ENCODE measurements around the gene ZSWIM5. TPM values are rescaled to one million over a fixed set of nuclear protein-coding genes. Genes with fewer than 3 reads are reported as not detected.
"Not testable (repeated sequence)": the region's sequence is repeated elsewhere in the genome, so short reads cannot be mapped to it uniquely, and the experiment has no call there.

ZSWIM5 gene
- total RNA-seq, 1 donor = 1.5 TPM

DNA sequence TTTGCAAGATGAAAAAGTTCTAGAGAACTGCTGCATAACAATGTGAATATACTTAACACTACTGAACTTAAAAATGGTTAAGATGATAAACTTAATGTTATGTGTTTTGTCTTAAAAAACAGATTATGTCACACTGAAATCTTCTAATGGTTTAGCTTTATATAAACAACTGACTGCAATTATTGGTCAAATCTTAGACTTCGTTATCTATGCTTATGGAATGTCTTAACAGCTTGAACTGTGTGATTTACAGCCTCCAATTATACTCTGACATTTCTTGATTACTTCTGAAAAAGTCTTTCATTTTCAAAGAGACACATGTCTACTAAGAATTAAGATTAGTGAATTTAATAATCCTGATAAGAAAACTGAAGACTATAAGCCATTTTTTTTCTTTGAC lies 71.1 kb downstream of the ZSWIM5 start:
- H3K4me3 ChIP-seq (ENCODE audit: low read length) = no peak overlapping the region

DNA sequence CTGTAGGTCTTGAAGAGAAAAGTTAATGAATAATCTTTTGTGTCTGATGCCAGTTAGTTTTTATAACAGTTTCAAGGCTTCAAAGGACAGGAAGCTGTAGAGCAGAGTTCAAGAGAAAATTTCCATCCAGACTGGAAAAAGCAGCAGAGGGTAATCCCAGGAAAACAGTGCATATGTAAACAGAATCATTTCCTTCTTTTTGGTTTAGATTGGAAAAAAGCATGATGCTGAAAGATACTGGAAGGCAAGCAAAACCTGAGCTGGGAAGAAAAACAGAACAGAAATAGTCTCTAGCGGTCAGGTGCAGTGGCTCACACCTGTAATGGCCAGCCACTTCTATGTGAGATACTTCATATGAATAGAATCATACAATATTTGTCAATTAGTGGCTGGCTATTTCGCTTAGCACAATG lies 71.9 kb downstream of the ZSWIM5 start:
- Histone ChIP-seq H3K4me1 (ENCODE audit: insufficient read depth, low read length) (no peaks in the 10 kb centered on the region), H3K9me3 (ENCODE audit: low read depth, low read length) (no peaks in the 10 kb centered on the region), H3K4me3 (ENCODE audit: low read length) (no peak overlapping the region), H3K27me3 (ENCODE audit: insufficient read depth, low read length) (no peaks in the 10 kb centered on the region)

More for the DNA sequence above, 71.1 kb downstream of the ZSWIM5 start:
- no peaks in the 10 kb centered on the region for H3K4me1 ChIP-seq (ENCODE audit: insufficient read depth, low read length)
- no peaks in the 10 kb centered on the region for H3K9me3 ChIP-seq (ENCODE audit: low read depth, low read length)
- no peaks in the 10 kb centered on the region for H3K27me3 ChIP-seq (ENCODE audit: insufficient read depth, low read length)

DNA sequence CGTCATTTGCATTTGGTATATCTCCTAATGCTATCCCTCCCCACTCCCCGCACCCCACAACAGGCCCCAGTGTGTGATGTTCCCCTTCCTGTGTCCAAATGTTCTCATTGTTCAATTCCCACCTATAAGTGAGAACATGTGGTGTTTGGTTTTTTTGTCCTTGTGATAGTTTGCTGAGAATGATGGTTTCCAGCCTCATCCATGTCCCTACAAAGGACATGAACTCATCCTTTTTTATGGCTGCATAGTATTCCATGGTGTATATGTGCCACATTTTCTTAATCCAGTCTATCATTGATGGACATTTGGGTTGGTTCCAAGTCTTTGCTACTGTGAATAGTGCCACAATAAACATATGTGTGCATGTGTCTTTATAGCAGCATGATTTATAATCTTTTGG lies 73.7 kb downstream of the ZSWIM5 start:
- H3K4me3 ChIP-seq (ENCODE audit: low read length); H3K27me3 ChIP-seq (ENCODE audit: insufficient read depth, low read length); H3K4me1 ChIP-seq (ENCODE audit: insufficient read depth, low read length); H3K9me3 ChIP-seq (ENCODE audit: low read depth, low read length): not testable (repeated sequence)

DNA sequence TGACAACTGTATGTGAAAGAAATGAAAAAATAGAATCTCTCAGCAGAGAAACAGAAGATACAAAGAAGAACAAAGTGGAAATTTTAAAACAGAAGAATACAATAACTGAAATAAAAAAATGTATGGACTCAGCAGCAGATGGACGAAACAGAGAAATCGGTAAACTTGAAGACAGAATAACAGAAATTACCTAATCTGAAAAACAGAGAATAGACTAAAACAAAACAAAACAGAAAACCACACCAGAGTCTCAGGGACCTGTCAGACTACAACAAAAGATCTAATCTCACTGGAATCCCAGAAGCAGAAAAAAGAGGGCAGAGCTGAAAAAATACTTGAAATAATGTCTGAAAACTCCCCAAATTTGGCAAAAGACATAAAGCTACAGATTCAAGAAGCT lies 83.0 kb downstream of the ZSWIM5 start:
- no peaks in the 10 kb centered on the region for H3K9me3 ChIP-seq (ENCODE audit: low read depth, low read length)
- H3K4me3 ChIP-seq (ENCODE audit: low read length) = no peak overlapping the region
- no peaks in the 10 kb centered on the region for H3K27me3 ChIP-seq (ENCODE audit: insufficient read depth, low read length)
- H3K4me1 ChIP-seq (ENCODE audit: insufficient read depth, low read length) = peaks cover 4% of the 10 kb centered on the region

DNA sequence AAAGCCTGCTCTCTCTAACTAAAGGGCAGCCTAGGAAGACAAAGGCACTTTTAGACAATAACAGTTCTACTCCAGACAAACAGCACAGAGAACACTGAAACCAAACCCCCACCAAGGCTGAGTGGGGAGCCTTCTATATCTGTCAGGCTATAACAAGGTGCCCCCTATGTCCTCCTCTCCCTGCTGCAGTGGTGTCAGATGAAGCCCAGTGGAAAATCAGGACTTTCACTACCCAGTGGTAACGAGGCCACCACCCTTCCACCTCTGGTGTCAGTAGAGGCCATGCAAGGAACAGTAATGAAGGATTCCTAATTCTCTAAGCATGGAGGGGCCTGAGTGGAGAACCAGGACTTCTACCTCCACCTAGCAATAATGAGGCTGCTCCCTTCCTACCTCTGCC lies 83.7 kb downstream of the ZSWIM5 start:
- Histone ChIP-seq H3K27me3 (ENCODE audit: insufficient read depth, low read length) (no peaks in the 10 kb centered on the region), H3K4me3 (ENCODE audit: low read length) (no peak overlapping the region), H3K9me3 (ENCODE audit: low read depth, low read length) (no peaks in the 10 kb centered on the region), H3K4me1 (ENCODE audit: insufficient read depth, low read length) (peaks cover 4% of the 10 kb centered on the region)

DNA sequence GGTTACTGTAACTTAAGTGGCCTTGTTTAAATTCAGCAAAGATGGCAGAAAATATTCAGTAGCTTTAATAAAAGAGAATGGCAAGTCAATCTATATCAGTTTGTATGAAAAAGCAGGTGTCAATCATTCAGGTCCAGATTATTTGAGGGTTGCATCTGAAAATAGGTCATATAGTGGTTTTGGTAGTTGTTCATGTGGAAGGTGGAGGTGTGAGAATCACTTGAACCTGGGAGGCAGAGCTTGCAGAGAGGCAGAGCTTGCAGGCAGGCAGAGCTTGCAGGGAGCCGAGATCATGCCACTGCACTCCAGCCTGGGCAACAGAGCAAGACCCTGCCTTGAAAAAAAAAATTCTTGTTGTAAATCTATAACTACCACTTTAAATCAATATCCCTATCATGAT lies 88.6 kb downstream of the ZSWIM5 start:
- peaks cover 3% of the 10 kb centered on the region for H3K4me1 ChIP-seq (ENCODE audit: insufficient read depth, low read length)
- no peak overlapping the region for H3K4me3 ChIP-seq (ENCODE audit: low read length)
- H3K9me3 ChIP-seq (ENCODE audit: low read depth, low read length) = no peaks in the 10 kb centered on the region
- H3K27me3 ChIP-seq (ENCODE audit: insufficient read depth, low read length) = no peaks in the 10 kb centered on the region

DNA sequence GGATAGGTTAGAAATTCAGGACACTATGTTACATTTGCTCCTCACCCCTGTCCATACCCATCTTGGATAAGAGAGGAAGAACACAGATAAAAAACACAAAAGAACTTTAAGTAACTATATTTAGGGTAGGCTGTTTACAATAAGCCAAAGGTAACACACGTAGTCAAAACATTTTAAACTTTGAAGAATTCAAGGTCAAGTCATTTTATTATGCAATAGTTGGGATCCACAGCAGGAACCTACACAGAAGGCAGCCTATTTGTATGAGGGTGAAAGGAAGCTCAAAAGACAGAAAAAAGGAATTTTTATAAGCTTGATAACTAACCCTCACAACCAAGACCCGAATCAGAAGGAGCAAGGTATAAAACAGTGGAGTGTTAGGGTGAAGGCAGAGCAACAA lies 89.6 kb downstream of the ZSWIM5 start:
- no peaks in the 10 kb centered on the region for H3K27me3 ChIP-seq (ENCODE audit: insufficient read depth, low read length)
- H3K4me1 ChIP-seq (ENCODE audit: insufficient read depth, low read length) = no peaks in the 10 kb centered on the region
- no peak overlapping the region for H3K4me3 ChIP-seq (ENCODE audit: low read length)
- H3K9me3 ChIP-seq (ENCODE audit: low read depth, low read length) = no peaks in the 10 kb centered on the region

DNA sequence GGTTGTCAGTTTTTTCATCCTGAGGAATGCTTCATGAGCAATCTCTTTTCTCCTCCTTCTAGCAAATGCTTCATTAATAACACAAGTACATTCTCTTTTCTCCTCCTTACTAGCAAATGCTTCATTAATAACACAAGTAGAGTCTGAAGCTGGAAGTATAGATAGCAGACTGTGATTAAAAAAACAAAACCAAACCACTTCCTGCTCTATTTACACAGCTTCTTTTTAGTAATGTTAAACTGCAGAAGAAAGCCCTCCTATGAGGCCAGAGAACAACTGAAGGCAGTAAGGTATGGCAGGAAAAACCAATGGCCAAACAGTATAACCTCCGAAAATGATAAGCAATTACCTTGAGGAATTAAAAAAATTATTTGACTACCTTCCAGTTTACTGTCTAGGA lies 90.1 kb downstream of the ZSWIM5 start:
- H3K9me3 ChIP-seq (ENCODE audit: low read depth, low read length) = no peaks in the 10 kb centered on the region
- no peak overlapping the region for H3K4me3 ChIP-seq (ENCODE audit: low read length)
- H3K4me1 ChIP-seq (ENCODE audit: insufficient read depth, low read length) = no peaks in the 10 kb centered on the region
- no peaks in the 10 kb centered on the region for H3K27me3 ChIP-seq (ENCODE audit: insufficient read depth, low read length)

DNA sequence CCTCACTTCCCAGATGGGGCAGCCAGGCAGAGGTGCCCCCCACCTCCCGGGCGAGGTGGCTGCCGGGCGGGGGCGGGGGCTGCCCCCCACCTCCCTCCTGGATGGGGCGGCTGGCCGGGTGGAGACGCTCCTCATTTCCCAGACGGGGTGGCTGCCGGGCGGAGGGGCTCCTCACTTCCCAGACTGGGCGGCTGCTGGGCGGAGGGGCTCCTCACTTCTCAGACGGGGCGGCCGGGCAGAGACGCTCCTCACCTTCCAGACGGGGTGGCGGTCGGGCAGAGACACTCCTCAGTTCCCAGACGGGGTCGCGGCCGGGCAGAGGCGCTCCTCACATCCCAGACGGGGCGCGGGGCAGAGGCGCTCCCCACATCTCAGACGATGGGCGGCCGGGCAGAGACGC lies 91.2 kb downstream of the ZSWIM5 start:
- not testable (repeated sequence) for H3K27me3 ChIP-seq (ENCODE audit: insufficient read depth, low read length); H3K4me1 ChIP-seq (ENCODE audit: insufficient read depth, low read length); H3K9me3 ChIP-seq (ENCODE audit: low read depth, low read length); H3K4me3 ChIP-seq (ENCODE audit: low read length)

DNA sequence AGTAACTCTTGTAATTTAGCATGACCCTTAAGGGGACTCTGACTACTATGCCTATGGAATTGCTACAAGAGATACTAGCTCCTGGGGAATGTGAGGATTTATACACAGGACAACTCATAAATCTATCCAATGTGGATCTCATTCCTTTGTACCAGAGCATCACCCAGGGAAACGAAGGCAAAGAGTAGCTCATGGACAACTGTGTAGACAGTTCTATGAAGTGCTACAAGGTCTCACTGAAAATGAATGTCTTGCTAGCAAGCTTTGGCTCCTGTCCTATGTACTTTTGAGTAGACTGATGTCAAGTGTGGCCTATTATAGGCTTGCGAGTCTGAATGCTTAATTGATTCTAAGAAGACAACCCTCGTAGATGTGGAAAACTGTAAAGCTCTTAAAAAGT lies 93.7 kb downstream of the ZSWIM5 start:
- H3K4me3 ChIP-seq (ENCODE audit: low read length) = no peak overlapping the region
- no peaks in the 10 kb centered on the region for H3K4me1 ChIP-seq (ENCODE audit: insufficient read depth, low read length)
- H3K27me3 ChIP-seq (ENCODE audit: insufficient read depth, low read length) = no peaks in the 10 kb centered on the region
- no peaks in the 10 kb centered on the region for H3K9me3 ChIP-seq (ENCODE audit: low read depth, low read length)

DNA sequence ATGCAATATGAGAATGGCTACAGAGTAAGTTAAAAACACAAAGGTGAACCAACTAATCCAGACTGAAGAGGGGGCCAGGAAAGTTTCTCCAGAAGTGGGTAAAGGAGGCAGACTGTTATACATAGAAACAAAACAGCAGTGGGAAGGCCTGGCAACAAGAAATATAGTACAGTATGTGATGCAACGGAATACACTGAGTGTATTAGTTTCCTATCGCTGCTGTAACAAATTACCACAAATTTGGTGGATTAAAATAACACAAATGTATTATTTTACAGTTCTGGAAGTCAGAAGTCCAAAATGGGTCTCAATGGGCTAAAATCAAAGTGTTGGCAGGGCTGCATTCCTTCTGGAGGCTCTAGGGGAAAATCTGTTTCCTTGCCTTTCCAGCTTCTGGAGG lies 95.2 kb downstream of the ZSWIM5 start:
- Histone ChIP-seq H3K27me3 (ENCODE audit: insufficient read depth, low read length) (no peaks in the 10 kb centered on the region), H3K9me3 (ENCODE audit: low read depth, low read length) (no peaks in the 10 kb centered on the region), H3K4me1 (ENCODE audit: insufficient read depth, low read length) (no peaks in the 10 kb centered on the region), H3K4me3 (ENCODE audit: low read length) (no peak overlapping the region)

DNA sequence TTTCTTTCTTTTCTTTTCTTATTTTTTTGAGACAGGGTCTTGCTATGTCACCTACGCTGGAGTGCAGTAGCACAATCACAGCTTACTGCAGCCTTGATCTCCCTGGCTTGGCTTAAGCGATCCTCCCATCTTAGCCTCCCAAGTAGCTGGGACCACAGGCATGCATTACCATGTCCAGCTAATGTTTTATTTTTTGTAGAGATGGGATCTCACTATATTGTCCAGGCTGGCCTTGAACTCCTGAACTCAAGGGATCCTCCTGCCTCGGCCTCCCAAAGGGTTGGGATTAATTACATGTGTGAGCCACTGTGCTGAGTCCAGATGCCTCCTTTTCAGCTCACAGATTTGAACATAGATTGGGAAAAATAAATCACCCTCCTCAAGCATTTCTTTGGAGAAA lies 98.6 kb downstream of the ZSWIM5 start:
- H3K4me3 ChIP-seq (ENCODE audit: low read length) = no peak overlapping the region

DNA sequence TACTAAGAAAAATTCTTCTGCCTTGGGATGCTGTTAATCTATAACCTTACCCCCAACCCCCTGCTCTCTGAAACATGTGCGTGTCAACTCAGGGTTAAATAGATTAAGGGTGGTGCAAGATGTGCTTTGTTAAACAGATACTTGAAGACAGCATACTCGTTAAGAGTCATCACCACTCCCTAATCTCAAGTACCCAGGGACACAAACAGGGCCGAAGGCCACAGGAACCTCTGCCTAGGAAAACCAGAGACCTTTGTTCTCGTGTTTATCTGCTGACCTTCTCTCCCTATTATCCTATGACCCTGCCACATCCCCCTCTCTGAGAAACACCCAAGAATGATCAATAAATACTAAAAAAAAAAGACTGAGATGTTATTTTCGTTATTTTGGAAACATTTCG lies 99.5 kb downstream of the ZSWIM5 start:
- H3K4me1 ChIP-seq (ENCODE audit: insufficient read depth, low read length); H3K27me3 ChIP-seq (ENCODE audit: insufficient read depth, low read length); H3K4me3 ChIP-seq (ENCODE audit: low read length); H3K9me3 ChIP-seq (ENCODE audit: low read depth, low read length): not testable (repeated sequence)

More for the DNA sequence above, 98.6 kb downstream of the ZSWIM5 start:
- Histone ChIP-seq H3K4me1 (ENCODE audit: insufficient read depth, low read length) (no peaks in the 10 kb centered on the region), H3K27me3 (ENCODE audit: insufficient read depth, low read length) (no peaks in the 10 kb centered on the region), H3K9me3 (ENCODE audit: low read depth, low read length) (no peaks in the 10 kb centered on the region)

DNA sequence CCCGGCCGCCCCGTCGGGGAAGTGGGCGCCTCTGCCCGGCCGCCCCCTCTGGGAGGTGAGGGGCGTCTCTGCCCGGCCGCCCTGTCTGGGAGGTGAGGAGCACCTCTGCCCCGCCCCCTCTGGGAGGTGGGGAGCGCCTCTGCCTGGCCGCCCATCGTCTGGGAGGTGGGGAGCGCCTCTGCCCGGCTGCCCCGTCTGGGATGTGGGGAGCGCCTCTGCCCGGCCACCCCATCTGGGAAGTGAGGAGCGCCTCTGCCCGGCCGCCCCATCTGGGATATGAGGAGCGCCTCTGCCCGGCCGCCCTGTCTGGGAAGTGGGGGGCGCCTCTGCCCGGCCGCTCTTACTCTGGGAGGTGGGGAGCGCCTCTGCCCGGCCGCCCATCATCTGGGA lies 100.3 kb downstream of the ZSWIM5 start:
- H3K27me3 ChIP-seq (ENCODE audit: insufficient read depth, low read length); H3K9me3 ChIP-seq (ENCODE audit: low read depth, low read length); H3K4me1 ChIP-seq (ENCODE audit: insufficient read depth, low read length); H3K4me3 ChIP-seq (ENCODE audit: low read length): not testable (repeated sequence)

DNA sequence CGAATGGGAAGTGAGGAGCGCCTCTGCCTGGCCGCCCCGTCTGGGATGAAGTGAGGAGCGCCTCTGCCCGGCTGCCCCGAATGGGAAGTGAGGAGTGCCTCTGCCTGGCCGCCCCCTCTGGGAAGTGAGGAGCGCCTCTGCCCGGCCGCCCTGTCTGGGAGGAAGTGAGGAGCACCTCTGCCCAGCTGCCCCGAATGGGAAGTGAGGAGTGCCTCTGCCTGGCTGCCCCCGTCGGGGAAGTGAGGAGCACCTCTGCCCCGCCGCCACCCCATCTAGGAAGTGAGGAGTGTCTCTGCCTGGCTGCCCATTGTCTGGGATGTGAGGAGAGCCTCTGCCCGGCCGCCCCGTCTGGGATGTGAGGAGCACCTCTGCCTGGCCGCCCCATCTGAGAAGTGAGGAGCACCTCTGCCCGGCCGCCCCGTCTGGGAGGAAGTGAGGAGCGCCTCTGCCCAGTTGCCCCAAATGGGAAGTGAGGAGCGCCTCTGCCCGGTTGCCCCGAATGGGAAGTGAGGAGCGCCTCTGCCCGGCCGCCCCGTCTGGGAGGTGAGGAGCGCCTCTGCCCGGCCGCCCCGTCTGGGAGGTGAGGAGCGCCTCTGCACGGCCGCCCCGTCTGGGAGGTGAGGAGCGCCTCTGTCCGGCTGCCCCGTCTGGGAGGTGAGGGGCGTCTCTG lies 100.8 kb downstream of the ZSWIM5 start:
- not testable (repeated sequence) for H3K27me3 ChIP-seq (ENCODE audit: insufficient read depth, low read length); H3K4me3 ChIP-seq (ENCODE audit: low read length); H3K9me3 ChIP-seq (ENCODE audit: low read depth, low read length); H3K4me1 ChIP-seq (ENCODE audit: insufficient read depth, low read length)

DNA sequence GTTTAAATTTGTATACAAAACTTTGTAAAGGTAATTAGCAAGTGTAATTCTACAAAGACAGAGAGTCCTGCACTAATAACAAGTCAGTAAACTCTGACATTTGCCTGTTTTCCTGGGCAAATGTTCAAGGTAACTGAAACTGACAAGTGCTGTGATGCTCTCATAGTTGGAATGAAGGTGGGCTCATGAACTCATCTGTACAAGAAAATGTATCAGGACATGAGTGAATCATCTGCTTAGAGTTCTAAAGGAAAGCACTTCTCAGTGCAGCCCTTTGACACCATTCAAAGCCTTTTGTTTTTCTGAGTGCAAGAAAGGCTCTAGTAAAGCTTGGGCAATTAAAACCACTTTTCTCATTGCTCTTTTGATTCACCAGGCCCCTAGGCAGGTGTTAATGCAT lies 102.9 kb downstream of the ZSWIM5 start:
- Histone ChIP-seq H3K4me1 (ENCODE audit: insufficient read depth, low read length) (no peaks in the 10 kb centered on the region), H3K9me3 (ENCODE audit: low read depth, low read length) (no peaks in the 10 kb centered on the region), H3K4me3 (ENCODE audit: low read length) (no peak overlapping the region), H3K27me3 (ENCODE audit: insufficient read depth, low read length) (no peaks in the 10 kb centered on the region)

Measured in mononuclear cell (primary cell).